ENCODE measurements around the gene HSPA1B. TPM values are rescaled to one million over a fixed set of nuclear protein-coding genes. Genes with fewer than 3 reads are reported as not detected.

The HSPA1B gene
- total and polyA plus RNA-seq, 8 donors, result 35.9 to 165 (median 77.4) TPM

DNA sequence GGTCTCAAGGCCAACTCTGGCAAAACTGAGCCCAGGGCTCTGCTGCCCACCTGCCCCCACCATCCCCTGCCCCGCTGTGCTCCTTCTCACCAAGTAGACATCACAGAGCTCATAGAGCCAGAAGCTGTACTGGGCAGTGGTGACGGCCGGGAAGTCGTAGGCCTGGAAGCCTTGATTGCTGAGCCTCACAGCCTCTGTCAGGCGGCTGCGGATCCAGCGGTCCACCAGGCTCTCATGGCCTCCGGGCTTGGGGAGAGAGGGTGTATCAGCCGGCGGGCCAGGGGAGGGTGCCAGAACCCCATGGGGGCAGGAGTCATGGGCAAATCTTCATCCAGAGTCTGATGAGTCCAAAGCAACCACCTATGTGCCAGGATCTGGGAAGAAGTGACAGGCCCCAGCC, 47.6 kb upstream of the HSPA1B start:
- intact Hi-C loops (cut with DNase I; ENCODE audit: low total_unique reads), result no loop called here
- WGBS, 5 donors, result 89 to 97% (median 96%) methylated on average over 9 to 10 of the region's 10 CpGs
- H3K36me3 ChIP-seq, result peaks cover 59 to 72% (median 71%) of the 10 kb centered on the region in 4 donors
- DNase-seq, result no peak
- TF ChIP-seq POLR2A (IDR thresholded peaks at IDR 0.05), result no peak
- no peak for TF ChIP-seq POLR2AphosphoS5 (IDR thresholded peaks at IDR 0.05)
- TF ChIP-seq, protein P1, sequence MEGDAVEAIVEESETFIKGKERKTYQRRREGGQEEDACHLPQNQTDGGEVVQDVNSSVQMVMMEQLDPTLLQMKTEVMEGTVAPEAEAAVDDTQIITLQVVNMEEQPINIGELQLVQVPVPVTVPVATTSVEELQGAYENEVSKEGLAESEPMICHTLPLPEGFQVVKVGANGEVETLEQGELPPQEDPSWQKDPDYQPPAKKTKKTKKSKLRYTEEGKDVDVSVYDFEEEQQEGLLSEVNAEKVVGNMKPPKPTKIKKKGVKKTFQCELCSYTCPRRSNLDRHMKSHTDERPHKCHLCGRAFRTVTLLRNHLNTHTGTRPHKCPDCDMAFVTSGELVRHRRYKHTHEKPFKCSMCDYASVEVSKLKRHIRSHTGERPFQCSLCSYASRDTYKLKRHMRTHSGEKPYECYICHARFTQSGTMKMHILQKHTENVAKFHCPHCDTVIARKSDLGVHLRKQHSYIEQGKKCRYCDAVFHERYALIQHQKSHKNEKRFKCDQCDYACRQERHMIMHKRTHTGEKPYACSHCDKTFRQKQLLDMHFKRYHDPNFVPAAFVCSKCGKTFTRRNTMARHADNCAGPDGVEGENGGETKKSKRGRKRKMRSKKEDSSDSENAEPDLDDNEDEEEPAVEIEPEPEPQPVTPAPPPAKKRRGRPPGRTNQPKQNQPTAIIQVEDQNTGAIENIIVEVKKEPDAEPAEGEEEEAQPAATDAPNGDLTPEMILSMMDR (IDR thresholded peaks at IDR 0.05), result no peak
- no peak for TF ChIP-seq EP300 (IDR thresholded peaks at IDR 0.05)
- no peak overlapping the region for H3K27ac ChIP-seq
- H3K4me1 ChIP-seq, result peaks cover 24 to 34% (median 27%) of the 10 kb centered on the region in 4 donors
- no peaks in the 10 kb centered on the region for H3K9me3 ChIP-seq
- H3K4me3 ChIP-seq, result no peak overlapping the region
- no peaks in the 10 kb centered on the region for H3K27me3 ChIP-seq

DNA sequence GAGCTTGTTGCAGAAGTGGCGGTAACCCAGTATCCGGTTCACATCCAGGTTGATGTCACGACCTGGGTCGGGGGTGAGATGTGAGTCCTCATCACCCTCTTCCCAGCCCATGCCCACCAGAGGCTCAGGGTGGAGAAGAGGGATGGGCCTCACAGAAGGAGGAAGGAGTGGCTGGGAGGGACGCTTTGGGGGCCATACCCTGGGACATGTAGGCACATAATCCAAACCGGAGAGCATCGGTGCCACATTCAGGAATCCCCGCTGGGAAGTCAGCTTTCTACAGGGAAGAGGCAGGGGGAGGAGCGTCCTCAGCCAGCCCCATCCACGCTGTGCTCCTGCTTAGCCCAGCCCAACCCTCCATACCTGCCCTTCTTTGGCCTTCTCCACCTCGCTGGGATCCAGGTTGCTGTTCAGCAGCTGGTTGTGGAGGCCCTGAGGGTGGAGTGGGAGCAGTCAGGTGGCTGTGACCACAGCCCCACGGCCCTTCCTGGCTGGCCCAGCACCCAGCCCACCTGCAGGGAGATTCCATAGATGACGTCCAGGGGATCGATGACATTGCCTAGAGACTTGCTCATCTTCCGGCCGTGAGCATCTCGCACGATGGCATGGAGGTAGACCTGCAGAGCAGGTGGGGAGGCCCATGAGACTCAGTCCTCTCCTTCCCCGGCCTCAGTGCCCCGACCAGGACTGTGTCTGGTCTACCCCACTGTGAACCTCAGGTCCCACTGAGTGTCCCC, 46.9 kb upstream of the HSPA1B start:
- peaks cover 66 to 79% (median 78%) of the 10 kb centered on the region in 4 donors for H3K36me3 ChIP-seq
- no peaks in the 10 kb centered on the region for H3K9me3 ChIP-seq
- no peak overlapping the region for H3K27ac ChIP-seq
- TF ChIP-seq, protein P1 (IDR thresholded peaks at IDR 0.05), result no peak
- TF ChIP-seq POLR2AphosphoS5 (IDR thresholded peaks at IDR 0.05), result no peak
- TF ChIP-seq EP300 (IDR thresholded peaks at IDR 0.05), result no peak
- TF ChIP-seq POLR2A (IDR thresholded peaks at IDR 0.05), result no peak
- peaks cover 18 to 26% (median 21%) of the 10 kb centered on the region in 4 donors for H3K4me1 ChIP-seq
- H3K4me3 ChIP-seq, result no peak overlapping the region
- no peak for DNase-seq
- intact Hi-C loops (cut with DNase I; ENCODE audit: low total_unique reads), result no loop called here
- 86 to 90% (median 89%) methylated on average over 9 to 20 of the region's 20 CpGs for WGBS, 5 donors
- H3K27me3 ChIP-seq, result no peaks in the 10 kb centered on the region

DNA sequence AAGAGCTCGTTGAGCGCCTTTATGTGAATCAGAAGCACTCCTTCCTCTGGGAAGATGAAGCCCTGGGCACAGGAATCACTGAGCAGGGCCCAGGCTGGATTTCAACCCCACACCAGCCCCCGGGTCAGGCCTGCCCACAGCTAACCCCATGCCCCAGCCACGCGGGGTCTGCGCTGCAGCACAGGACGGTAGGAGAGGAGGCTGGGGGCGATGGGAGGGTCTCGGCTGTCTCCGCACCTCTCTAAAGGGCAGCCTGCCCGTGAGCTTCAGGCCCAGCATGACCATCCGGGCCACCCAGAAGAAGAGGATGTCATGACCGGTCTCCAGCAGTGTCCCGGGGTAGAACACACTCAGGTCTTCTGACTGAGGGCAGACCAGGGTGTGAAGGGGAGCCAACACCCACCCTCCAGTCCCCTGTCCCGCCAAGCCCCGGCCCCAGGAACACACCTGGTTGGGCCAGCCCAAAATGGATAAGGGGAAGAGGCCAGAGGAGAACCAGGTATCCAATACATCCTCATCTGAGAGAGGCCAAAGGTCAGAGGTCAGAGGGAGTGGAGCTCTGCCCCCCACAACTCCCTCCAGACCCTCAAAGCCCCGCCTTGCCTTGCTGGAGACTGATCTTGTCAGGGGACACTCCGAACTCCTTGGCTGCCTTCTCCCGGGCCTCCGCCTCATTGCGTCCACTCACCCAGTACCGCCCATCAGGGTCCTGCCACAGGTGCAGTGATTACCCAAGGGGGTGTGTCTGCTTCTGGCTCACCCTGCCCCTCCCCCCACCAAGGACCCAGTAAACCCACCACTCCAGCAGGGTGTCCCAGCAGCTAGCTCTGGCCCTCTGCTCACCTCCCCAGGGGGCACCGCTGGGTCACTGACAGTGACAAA, 46.1 kb upstream of the HSPA1B start:
- peaks cover 10 to 18% (median 13%) of the 10 kb centered on the region in 4 donors for H3K4me1 ChIP-seq
- DNase-seq, result no peak
- intact Hi-C loops (cut with DNase I; ENCODE audit: low total_unique reads), result no loop called here
- no peak overlapping the region for H3K27ac ChIP-seq
- H3K4me3 ChIP-seq, result no peak overlapping the region
- H3K9me3 ChIP-seq, result no peaks in the 10 kb centered on the region
- TF ChIP-seq EP300 (IDR thresholded peaks at IDR 0.05) (no peak), POLR2AphosphoS5 (IDR thresholded peaks at IDR 0.05) (no peak), POLR2A (IDR thresholded peaks at IDR 0.05) (no peak)
- TF ChIP-seq, protein P1 (IDR thresholded peaks at IDR 0.05), result no peak
- no peaks in the 10 kb centered on the region for H3K27me3 ChIP-seq
- 84 to 96% (median 94%) methylated on average over 11 to 23 of the region's 23 CpGs for WGBS, 5 donors
- H3K36me3 ChIP-seq, result peaks cover 68 to 86% (median 85%) of the 10 kb centered on the region in 4 donors

DNA sequence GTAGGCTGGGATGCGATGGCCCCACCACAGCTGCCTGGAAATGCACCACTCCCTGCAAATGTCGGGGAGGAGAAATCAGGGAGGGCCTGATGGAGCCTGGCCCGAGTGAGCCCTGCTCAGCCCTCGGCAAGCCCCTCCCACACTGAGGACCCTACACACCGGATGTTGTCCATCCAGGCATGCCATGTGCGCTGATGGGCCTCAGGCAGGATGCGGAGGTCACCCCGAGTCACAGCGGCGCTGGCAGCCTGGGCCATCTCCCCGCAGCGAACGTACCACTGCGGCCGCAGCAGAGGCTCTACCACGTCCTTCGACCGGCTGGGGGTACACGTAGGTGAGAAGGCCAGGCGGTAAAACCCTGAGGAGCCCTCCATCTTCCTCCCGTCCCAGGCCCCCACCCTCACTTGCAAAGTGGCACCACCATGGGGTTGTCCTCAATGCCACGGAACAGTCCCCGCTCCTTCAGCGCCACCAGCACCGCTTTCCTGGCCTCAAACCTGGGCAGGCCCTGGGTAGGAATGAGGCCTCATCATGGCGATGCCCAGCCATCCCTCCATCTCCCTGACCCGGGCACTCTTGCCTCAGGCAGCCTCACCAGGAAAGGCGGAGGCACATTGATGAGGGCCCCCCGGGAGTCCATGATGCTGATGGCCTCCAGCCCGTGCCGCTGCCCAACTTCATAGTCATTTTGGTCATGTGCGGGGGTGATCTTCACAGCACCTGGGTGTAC, 45.2 kb upstream of the HSPA1B start:
- TF ChIP-seq POLR2AphosphoS5 (IDR thresholded peaks at IDR 0.05), result no peak
- no peak for TF ChIP-seq POLR2A (IDR thresholded peaks at IDR 0.05)
- TF ChIP-seq, protein P1 (IDR thresholded peaks at IDR 0.05), result no peak
- no peak for TF ChIP-seq EP300 (IDR thresholded peaks at IDR 0.05)
- intact Hi-C loops (cut with DNase I; ENCODE audit: low total_unique reads), result no loop called here
- H3K27ac ChIP-seq, result no peak overlapping the region
- peaks cover 68 to 90% (median 87%) of the 10 kb centered on the region in 4 donors for H3K36me3 ChIP-seq
- H3K9me3 ChIP-seq, result no peaks in the 10 kb centered on the region
- H3K27me3 ChIP-seq, result no peaks in the 10 kb centered on the region
- no peak overlapping the region for H3K4me3 ChIP-seq
- 84 to 92% (median 90%) methylated on average over 25 to 32 of the region's 32 CpGs for WGBS, 5 donors
- peaks cover 1 to 10% (median 5%) of the 10 kb centered on the region in 4 donors for H3K4me1 ChIP-seq
- no peak for DNase-seq
